GM19025 (cell line): ENCODE data around the gene PTCD1.

ENCODE experiments used
- ATAC-seq: cut with Tn5 transposase; IDR thresholded peaks from one replicate; pipeline ENCODE4 v1.9.1; 2021; ENCODE audit warnings: mild to moderate bottlenecking, low read depth, moderate library complexity; ENCODE audit not compliant: unreplicated experiment

PTCD1 gene

DNA sequence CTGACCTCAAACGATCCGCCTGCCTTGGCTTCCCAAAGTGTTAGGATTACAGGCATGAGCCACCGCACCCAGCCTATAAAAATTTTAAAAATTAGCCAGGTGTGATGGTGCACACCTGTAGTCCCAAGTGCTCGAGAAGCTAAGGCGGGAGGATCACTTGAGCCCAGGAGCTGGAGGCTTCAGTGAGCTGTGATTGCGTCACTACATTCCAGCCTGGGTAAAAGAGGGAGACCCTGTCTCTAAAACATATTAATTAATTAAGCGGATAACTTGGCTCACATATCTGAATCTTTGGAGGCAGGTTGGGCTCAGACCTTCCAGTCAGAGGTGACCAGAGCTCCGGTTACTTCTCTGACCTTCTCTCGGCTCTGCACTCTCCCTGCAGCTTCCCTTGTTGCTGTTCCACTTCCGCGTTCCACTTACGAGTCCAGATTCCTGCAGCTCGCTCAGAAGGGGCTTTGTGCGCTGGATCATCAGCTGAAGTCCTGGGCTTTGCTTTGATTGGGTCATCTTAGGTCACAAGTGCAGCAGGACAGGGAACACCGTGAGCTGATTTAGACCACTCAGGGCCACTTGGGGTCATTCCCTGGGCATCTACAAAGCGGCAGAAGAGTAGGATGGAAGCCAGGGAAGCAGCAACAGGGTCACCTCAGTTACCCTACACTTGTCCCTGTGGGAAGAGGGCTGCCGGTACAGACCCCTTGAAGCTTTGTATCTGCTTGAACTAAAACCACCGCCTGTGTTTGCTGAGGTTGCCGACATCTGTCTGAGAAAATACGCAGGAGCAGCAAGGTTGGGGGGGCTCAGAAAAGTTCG lies 66.1 kb downstream of the PTCD1 start:
- no peak for ATAC-seq

DNA sequence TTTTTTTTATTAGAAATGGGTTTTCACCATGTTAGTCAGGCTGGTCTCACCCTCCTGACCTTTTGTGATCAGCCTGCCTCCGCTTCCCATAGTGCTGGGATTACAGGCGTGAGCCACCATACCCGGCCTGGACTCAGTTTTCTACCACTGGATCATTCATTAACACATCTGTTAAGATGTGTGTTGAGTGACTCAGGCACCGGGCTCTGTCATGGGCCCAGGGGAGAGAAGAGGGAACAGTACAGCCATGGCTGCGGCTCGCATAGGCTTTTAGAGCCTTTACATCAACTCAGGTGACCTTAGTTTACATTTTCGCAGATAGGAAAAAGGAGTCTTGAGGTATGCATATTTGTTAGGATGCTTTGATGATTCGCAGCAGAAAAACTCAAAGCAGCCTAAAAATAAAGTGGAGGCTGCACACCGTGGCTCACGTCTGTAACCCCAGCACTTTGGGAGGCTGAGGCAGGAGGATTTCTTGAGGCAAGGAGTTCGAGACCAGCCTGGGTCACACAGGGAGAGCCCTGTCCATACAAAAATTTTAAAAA lies 67.2 kb downstream of the PTCD1 start:
- no peak for ATAC-seq

DNA sequence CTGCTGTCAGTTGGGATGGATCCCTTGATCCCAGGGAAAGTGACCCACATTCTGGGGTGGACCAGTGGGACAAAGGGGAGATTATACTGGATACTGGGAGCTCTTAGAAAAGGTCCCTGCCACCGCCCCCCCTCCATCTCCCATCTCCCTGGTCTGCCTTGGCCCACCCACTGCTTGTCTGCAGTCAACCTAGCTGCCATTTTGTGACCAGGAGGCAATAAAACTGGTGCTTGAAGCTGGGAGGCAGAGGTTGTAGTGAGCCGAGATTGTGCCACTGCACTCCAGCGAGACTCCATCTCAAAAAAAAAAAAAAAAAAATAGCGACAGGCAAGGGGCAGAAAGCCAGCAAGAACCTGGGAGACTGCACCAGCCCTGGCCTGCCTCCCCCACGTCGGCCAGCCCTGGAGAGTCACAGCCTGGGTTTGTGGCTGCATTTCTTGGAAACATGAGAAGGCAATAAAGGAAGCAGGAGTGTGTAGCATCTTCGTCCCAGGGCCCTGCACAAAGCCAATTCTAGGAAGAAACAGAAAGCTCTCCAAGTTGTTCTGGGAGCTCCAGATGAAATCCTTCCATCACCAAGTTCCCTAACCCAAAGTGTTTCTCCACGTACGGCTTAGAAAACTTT lies 68.7 kb downstream of the PTCD1 start:
- ATAC-seq: no peak

DNA sequence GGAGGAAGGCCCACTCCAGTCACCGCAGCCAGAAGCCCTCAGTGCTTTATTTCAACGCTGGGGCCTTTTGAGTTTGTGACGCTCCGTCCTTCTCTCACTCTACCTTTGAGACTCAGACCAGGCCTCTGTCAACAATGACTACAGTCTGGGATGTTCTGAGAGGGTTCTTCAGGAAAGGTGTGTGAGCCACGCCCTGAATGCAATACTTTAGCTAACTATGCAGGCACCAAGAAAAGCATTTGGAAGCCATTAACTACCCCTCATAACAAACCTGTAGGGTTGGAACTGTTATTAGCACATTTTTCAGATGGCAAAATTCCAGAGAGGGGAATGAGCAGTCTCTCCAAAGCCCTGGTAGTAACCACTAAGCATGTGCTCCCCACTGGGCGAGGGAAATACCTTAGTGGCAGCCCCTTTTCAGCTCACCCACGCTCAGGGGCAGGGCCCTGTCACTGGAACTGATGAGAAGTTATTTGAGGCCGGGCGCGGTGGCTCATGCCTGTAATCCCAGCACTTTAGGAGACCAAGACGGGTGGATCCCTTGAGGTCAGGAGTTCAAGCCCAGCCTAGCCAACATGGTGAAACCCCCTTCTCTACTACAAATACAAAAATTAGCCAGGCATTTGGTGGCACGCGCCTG lies 69.7 kb downstream of the PTCD1 start:
- ATAC-seq: no peak
